ENCODE results near the gene S100PBP.

The S100PBP gene

DNA sequence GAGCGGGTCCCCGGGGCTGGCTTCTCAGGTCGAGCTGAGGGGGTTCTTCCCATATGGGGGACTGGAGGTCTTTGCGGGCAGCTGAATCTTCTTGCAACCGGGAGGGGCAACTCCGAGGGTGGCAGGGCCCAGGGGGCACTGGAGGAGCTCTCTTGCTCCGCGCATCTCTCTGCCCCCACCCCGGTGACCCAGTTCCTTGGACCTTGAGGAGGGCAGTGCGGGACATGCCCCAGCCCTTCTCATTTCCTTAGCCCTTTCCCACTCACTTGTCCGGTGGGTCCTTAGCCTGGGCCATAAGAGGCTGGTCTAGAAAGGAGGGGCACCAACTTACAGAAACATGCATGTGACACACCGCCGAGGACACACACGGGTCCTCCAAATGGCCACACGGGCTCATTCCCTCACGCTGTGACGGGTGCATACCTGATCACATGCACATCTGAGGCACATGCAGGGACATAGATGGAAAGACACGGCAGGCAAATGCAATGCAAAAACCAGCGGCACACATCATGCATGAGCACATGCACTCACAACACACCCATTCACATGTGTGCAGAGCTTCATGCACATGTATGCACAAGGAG is 69.5 kb downstream of the S100PBP start:
- no peak for DNase-seq (ENCODE audit: low read depth in 1 of 2, low spot score in 1 of 2)

DNA sequence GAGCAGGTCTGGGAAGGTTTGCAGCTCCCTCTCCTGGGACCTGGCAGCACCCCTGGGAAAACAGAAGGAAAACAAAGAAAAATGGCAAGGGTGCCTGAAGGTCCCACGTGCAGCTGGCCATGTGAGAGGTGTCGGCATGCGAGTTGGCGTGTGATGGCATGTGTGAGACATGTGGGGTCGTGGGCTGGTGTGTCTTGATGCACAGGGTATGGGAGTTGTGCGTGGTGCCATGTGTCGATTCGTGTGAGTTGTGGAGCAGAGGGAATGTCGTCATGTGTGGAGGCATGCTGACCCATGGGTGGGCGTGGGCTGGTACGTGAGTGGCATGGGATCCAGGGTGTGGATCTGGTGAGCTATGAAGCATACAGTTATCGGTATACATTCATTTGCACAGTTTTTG is 70.2 kb downstream of the S100PBP start:
- DNase-seq (ENCODE audit: low read depth in 1 of 2, low spot score in 1 of 2): no peak

DNA sequence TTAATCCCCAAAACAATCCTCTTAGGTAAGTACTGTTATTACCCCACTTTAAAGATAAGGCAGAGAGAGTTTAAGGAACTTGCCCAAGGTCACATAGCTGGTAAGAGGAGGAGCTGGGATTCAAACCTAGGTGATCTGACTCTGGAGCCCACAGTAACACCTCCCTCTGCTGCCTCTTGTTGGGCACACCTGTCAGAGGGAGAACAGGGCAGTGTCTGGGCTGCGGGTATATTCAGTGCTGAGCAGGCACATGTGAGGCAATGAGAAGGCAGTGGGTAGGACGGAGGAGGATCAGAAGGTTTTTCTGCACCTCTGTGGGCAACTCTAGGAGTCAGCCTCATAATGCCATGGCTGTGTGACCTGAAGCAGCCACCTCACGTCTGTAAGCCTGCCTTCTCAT is 70.7 kb downstream of the S100PBP start:
- DNase-seq (ENCODE audit: low read depth in 1 of 2, low spot score in 1 of 2): no peak

DNA sequence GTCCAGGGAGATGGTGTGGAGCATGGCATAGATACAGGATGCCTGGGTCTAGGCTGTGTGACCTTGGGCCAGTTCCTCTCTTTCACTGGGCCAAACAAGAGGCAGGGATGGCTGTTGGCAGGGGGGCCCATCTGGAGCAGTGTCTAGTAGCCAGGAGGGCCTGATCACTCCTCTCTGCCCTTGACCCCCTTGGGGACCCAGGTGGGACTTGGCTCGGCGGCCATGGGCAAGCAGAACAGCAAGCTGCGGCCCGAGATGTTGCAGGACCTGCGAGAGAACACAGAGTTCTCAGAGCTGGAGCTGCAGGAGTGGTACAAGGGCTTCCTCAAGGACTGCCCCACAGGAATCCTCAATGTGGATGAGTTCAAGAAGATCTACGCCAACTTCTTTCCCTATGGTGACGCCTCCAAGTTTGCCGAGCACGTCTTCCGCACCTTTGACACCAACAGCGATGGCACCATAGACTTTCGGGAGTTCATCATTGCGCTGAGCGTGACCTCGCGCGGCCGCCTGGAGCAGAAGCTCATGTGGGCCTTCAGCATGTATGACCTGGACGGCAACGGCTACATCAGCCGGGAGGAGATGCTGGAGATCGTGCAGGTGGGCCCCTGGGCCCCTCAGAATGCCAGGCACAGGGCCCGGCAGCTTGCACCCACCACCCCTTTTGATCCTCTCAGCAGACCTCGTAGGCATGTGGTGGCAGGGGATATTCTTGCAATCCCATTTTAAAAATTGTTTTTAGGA is 71.4 kb downstream of the S100PBP start:
- no peak for DNase-seq (ENCODE audit: low read depth in 1 of 2, low spot score in 1 of 2)

DNA sequence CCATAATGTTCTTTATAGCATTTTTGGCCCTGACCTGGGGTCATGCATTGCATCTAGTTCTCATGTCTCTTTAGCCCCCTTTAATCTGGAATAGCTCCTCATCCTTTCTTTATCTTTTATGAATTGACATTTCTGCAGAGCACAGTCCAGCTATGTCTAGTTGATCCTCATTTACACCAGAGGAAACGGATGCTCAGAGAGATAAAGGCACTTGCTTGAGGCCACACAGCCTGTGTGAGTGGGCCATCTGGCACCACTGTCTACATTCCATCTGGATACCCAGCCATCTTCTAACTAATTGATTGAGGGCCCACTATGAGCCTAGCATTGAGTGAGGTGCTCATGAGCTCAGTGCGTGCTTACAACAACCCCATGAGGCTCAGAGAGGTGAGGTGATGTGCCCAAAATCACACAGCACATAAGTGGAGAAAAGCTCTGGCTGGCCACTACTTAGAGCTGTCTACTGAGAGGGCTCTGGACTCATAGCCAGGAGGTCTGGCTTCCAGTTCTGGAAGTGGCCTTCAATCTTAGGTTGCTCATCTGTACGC is 72.4 kb downstream of the S100PBP start:
- no peak for DNase-seq (ENCODE audit: low read depth in 1 of 2, low spot score in 1 of 2)

DNA sequence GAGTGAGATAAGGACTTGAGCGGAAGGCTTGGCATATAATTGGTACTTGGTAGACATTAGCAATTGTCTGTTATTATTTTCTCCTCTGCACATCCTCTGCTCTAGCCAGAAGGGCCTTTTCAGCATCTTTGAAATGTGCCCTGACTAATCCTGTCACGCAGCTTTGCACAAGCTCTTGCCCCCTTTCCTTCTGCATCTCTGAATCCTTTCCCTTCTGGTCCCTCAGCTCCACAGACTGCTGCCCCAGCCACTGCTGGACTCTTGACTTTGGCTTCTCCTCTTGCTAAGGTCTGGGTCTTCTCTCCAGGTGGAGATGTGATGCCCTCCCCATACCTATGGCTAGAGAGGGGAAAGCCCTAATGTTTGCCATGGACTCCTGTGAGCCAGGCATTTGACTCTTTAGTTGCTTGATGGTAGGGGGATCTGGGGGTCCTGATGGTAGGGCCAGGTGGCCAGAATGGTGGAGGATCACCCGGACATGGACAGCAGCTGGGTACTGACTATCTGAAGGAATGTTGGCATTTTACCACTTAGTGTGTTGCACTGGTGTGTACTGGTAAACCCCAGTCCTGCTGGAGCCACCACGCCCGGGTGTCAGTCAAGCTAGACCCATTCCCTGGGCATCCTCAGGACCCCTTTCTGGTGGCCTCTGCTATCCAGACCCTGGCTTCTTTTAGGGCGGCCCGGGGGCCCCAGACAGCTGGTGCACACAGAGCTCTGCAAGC is 73.2 kb downstream of the S100PBP start:
- DNase-seq (ENCODE audit: low read depth in 1 of 2, low spot score in 1 of 2): no peak

DNA sequence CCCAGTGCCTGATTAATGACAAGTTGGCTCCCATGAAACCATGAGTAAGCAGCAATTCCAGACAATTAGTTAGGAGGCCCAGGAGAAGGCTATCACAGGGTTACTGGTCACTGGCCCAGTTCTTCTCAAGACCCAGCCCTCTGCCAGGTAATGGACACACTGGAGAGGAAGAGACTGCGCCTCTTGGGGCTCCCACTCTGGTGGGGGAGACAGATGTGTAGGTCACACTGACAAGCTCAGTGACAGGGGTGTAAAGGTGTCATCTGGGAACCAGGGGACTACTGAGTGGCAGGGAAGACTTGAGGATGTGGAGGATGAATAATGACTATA is 73.8 kb downstream of the S100PBP start:
- no peak for DNase-seq (ENCODE audit: low read depth in 1 of 2, low spot score in 1 of 2)

DNA sequence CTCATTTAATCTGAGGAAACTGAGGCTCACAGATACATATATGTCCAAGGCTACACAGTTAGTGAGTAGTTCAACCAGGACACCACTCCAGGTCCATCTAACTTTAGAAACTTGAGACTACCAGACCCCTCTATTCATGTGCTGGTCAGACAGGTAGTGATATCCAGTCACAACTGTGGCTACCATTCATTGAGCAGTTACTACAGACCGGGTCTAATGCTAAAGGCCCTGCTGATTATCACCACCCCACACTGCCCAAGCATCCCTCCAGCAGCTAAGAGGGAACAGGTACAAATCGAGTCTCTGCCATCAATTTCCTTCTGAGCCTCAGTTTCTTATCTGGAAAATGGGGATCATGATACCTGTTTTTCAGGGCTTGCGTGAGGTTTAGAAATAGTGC is 74.2 kb downstream of the S100PBP start:
- DNase-seq (ENCODE audit: low read depth in 1 of 2, low spot score in 1 of 2): no peak

DNA sequence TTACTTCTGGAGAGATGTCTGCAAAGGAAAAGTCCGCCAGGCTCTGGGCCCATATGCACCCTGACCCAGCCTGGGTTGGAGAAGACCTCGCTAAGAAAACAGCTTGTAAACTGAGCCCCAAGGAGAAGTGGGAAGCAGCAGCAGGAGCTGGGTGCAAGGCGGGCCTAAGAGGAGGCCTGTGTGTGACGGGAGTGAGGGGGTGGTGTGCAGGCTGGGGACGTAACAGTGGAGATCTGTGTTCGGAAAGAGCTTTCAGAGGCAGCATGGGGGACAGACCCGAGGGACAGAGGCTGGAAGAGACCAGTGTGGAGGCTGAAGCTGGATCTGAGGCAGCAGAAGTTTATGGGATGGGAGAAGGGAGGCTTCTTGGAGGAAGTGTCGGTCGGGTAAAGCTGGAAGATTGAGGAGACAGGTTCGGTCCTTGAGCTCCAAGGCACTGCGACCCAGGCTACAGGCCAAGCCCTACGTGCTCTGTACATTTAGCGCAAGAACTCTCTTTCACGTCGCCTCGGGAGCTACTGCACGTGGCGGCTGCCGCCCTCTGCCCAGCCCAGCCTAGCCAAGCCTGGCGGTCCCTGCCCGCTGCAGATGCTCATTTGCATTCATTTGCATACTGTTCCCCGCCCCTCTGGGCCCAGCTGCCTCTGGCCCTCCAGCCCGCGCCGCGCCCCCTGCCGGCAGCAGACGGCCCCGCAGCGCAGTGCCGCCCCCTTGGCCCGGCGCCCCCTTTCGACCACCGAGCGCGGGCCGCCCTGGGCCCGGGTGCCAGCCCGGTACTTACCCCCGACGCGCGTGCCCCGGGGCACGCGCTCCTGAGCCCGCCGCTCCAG is 75.1 kb downstream of the S100PBP start:
- DNase-seq (ENCODE audit: low read depth in 1 of 2, low spot score in 1 of 2): peak in 1 of 2 donors; percentile 33

DNA sequence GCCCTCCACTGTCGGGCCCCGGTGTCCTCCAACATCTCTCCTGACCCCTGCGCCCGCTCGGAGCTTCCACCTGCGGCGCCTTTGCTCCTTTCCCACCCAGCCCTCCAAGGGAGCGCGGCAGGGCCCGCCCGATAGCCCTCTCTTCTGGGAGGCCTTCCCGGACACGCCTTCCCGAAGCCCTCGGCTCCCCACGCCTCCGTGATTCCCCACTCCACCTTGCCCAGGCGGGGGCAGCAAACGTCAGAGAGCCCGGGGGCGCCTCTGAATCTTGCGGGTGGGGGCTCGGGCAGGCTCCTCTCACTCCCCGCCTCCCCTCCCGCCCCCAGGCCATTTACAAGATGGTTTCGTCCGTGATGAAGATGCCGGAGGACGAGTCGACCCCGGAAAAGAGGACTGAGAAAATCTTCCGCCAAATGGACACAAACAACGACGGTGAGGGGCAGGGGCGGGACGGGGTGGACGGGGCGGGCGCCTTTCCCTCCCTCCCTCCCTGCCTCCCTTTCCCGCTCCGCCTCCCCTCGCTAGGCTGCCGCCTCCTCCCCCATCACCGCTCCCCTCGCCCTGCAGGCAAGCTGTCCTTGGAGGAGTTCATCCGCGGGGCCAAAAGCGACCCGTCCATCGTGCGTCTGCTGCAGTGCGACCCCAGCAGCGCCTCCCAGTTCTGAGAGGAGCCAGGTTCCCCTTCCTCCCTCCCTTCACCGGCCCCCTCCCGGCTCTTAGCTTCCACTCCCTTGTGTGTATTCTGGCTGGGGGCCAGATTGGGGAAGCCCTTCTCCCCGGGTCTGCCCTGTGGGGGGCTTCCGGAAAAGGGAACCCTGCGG is 76.0 kb downstream of the S100PBP start:
- DNase-seq (ENCODE audit: low read depth in 1 of 2, low spot score in 1 of 2): no peak

DNA sequence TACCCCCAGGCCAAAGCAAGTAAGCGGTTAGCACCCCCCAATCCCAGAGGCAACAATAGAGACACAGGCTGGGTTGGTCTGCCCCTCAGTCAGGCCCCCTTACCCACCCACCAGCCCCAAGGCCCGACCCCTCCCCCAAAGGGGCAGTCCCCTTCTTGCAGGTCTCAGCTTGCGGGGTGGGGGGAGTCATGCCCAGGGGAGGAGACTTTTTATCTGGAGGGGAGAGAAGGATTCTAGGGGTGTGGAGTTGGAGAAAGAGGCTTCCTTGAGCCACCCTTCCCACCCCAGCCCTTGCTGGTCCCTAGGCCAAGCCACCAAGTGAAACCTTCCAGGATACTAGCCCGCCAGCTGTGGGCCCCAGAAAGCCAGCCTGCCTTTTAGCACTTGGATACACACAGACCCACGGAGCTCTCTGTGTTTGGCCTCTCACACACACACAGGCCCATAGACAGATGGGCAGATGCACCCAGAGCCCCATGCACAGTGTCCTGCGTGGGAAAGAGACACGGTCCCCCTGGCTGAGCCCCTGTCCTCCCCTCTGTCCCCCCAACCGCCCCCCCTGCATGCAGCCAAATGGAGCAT is 76.7 kb downstream of the S100PBP start:
- no peak for DNase-seq (ENCODE audit: low read depth in 1 of 2, low spot score in 1 of 2)

DNA sequence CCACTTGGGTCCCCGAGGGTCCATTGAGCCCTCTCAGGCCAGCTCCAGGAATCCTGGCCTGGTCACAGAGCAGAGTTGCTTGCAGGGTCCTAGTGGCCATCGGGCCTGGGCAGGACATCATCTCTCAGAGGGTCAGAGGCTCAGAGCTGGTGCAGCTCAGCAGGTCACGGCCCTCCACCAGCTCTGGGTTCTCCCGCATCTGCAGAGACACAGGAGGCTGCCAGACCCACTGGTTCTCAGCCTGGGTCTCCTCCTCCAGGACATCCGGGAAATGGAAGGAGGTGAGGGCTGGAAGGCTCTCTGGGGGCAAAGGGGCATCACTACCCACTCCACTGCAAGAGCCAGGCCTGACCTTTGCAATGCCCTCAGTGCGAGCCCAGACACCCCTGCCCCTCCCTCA is 77.2 kb downstream of the S100PBP start:
- DNase-seq (ENCODE audit: low read depth in 1 of 2, low spot score in 1 of 2): no peak

DNA sequence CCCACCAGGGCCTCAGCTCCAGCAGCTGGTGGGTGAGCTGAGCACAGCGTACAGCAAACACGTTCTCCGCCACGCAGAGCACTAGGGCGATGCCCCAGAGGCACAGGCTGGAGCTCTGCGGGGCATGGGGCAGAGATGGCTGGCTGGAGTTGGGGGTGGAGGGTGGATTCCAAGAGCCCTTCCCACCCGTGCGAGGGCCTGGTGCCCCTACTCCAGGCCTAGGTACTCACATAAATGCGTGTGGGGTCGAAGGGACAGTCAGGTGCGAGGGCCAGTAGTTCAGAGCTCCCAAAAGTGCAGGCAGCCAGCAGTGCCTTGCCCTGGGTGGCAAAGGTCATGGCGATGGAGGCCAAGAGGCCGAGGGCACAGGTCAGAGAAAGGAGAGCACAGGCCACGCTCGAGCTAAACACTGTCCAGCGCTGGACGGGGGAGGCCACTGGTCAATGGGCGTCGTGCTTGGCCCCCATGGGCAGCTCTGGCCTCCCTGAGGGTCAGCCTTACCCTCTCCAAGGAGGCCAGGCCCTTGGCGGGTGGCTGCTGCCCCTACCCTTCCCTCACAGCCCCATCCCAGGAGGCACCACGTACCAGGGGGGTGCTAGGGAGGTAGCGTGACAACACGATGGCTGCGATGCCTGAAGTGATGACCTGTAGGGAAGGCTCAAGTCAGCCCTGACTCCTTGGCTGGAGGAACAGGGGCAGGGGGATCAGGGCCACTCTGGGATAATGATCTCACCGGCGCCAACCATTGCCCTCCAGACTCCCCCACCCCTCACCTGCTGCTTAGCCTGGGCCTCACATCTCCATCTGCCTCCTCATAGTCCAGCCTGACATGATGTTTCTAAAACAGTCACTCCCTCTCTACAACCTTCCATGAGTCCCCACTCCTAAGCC is 78.1 kb downstream of the S100PBP start:
- DNase-seq (ENCODE audit: low read depth in 1 of 2, low spot score in 1 of 2): no peak

DNA sequence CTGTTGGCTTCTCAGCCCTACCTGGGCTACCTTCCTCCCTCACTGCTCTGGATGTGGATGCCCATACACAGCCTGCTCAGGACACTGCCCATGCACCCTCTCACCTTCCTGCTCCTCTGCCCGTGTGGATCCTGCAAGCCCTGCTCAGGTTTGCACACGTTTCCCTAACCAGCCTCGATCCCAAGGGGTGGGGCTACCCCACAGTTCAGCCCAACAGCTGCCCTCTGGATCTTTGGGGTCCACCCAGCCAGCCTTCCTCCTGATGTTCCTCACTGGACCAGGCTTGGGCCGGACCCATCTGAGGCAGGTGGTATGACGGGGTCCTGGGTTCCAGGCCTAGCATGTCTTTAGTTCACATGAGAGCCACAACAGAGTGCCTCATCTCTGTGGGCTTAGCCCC is 79.0 kb downstream of the S100PBP start:
- no peak for DNase-seq (ENCODE audit: low read depth in 1 of 2, low spot score in 1 of 2)

DNA sequence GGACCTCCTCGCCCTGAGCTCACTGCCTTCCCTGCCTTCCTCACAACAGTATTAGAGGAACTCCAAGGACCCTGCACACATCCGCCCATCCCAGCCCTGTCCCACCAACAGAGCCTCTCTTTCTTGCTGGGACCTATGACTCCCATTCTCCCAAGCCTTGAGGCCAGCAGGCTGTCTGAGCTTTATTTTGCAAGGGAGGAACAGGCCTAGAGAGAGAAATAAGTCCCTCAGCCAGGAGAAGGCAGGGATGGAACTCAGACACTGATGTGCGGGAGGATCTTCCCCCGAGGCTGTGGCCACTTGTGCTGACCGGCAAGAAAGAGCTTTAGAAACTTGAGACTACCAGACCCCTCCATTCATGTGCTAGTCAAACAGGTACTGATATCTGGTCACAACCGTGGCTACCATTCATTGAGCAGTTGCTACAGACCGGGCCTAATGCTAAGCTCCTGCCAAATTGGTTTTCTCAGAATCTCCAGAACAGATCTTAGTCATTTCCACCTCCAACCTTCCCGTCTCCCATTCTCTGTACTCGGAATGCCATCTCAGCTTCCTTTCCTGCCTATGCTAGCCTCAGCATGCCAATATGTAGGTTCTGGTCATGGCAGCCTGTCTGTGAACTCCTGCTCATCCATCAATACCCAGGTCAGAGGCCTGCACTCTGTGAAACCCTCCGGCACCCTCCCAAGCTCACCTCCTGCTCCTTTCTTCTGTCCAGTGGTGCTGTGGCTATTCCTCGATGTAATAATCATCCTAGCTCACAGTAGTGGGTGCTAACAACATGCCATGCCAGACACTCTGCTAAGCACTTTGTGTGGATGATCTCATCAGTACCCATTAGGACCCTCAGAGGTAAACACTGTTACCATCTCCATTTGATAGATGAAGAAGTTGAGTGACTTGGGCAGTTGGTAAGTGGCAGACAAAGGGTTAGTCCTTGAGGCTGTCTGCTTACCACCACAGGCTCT is 79.9 kb downstream of the S100PBP start:
- DNase-seq (ENCODE audit: low read depth in 1 of 2, low spot score in 1 of 2): no peak

DNA sequence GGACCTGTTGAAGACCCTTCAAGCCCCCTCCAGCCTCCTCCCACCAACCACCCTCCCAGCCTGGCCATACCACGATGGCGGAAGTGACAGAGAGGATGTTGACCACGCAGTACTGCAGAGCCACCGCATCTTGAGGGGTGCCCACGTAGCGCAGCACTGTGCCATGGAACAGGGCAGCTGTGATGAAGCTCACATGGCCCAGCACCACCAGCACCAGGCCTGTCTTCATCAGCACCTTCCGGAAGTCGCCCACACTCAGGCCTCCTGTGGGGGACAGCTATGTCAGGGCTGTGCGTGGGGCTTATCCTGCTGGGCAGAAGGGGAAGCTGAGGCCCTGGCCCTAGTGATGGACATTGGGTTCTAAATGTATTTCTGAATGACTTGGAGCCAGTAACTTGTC is 80.6 kb downstream of the S100PBP start:
- no peak for DNase-seq (ENCODE audit: low read depth in 1 of 2, low spot score in 1 of 2)

DNA sequence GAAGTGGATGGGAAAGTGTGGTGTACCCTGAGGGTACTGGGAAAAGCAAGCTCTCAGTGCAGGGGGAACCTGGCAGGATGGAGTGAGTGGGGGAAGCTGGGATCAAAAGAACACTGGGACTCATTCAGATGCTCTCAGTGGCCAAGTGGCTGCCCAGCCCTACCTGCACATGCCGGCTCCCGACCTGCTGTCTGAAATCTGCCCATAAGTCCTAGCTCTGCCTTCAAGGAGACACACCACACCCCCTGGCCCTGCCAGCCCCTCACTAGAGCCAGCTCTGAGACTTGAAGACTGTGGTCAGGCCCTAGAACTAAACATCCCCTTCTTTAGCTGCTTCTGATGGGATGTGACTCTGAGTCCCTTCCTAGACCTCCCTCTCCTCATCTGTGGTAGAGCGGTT is 81.5 kb downstream of the S100PBP start:
- no peak for DNase-seq (ENCODE audit: low read depth in 1 of 2, low spot score in 1 of 2)
